Measurements from ENCODE around the gene LRRC61.
"Not testable (repeated sequence)": the region's sequence is repeated elsewhere in the genome, so short reads cannot be mapped to it uniquely, and the experiment has no call there.

LRRC61 gene

GRCh38 chr7:150312649-150313366, 10.3 kb upstream of the LRRC61 start:
- not testable (repeated sequence) for H3K9me3 ChIP-seq (ENCODE audit: insufficient read depth, low read depth, low read length); H3K4me3 ChIP-seq (ENCODE audit: low read depth, low read length); H2AFZ ChIP-seq (ENCODE audit: insufficient read depth, low read length, poor library complexity); H3K79me2 ChIP-seq (ENCODE audit: control insufficient read depth, insufficient read depth, low read length, poor library complexity); H3K9ac ChIP-seq (ENCODE audit: low read length); H3K27me3 ChIP-seq (ENCODE audit: insufficient read depth, low read length); H3K23ac ChIP-seq (ENCODE audit: low read length); H3K4me2 ChIP-seq (ENCODE audit: low read length); H3K36me3 ChIP-seq (ENCODE audit: control insufficient read depth in 1 of 2, insufficient read depth in 2 of 2, low read length in 2 of 2); H4K12ac ChIP-seq (ENCODE audit: low read depth, low read length)
- peak overlapping the region; percentile 92 for H4K91ac ChIP-seq (ENCODE audit: low read depth, low read length)
- peak overlapping the region; percentile 86 for H2BK12ac ChIP-seq (ENCODE audit: low read length)
- H4K8ac ChIP-seq (ENCODE audit: low read depth, low read length): peak overlapping the region; percentile 80
- peak overlapping the region; percentile 94 for H2BK120ac ChIP-seq (ENCODE audit: insufficient read depth, low read length, poor library complexity)
- H2BK5ac ChIP-seq (ENCODE audit: low read depth, low read length, poor library complexity): peak overlapping the region; percentile 98
- H3K4me1 ChIP-seq (ENCODE audit: control insufficient read depth in 1 of 2, insufficient read depth in 2 of 2, low read length in 2 of 2): peaks cover 16 to 18% of the 10 kb centered on the region in 2 experiments
- peak overlapping the region; percentile 80 for H3K18ac ChIP-seq (ENCODE audit: low read length)
- peak overlapping the region; percentile 94 for H2AK5ac ChIP-seq (ENCODE audit: low read length)
- DNase-seq: peak in 1 of 2 donors; percentile 19
- H3K14ac ChIP-seq (ENCODE audit: low read length): peak overlapping the region; percentile 84
- peak overlapping the region; percentile 82 for H3K4ac ChIP-seq (ENCODE audit: low read depth, low read length)
- H3K27ac ChIP-seq (ENCODE audit: low read depth, low read length): peak overlapping the region; percentile 92
- WGBS (ENCODE audit: extremely low coverage, insufficient coverage, insufficient read length): 100% methylated on average over 1 of the region's 7 CpGs
- H3K79me1 ChIP-seq (ENCODE audit: low read length): peaks cover 27% of the 10 kb centered on the region

GRCh38 chr7:150313367-150313809, 9.8 kb upstream of the LRRC61 start:
- peak overlapping the region; percentile 92 for H4K91ac ChIP-seq (ENCODE audit: low read depth, low read length)
- peak overlapping the region; percentile 99 for H2BK12ac ChIP-seq (ENCODE audit: low read length)
- H2AK5ac ChIP-seq (ENCODE audit: low read length): no peak overlapping the region
- H2BK120ac ChIP-seq (ENCODE audit: insufficient read depth, low read length, poor library complexity): peak overlapping the region; percentile 94
- peaks cover 2% of the 10 kb centered on the region for H3K9me3 ChIP-seq (ENCODE audit: insufficient read depth, low read depth, low read length)
- no peak overlapping the region for H3K23ac ChIP-seq (ENCODE audit: low read length)
- H4K12ac ChIP-seq (ENCODE audit: low read depth, low read length): no peak overlapping the region
- peak overlapping the region; percentile 92 for H3K27ac ChIP-seq (ENCODE audit: low read depth, low read length)
- no peak overlapping the region for H3K4me2 ChIP-seq (ENCODE audit: low read length)
- no peak for DNase-seq
- no peaks in the 10 kb centered on the region for H3K27me3 ChIP-seq (ENCODE audit: insufficient read depth, low read length)
- H3K9ac ChIP-seq (ENCODE audit: low read length): no peak overlapping the region
- H3K36me3 ChIP-seq (ENCODE audit: control insufficient read depth in 1 of 2, insufficient read depth in 2 of 2, low read length in 2 of 2): no peaks in the 10 kb centered on the region
- H3K4me1 ChIP-seq (ENCODE audit: control insufficient read depth in 1 of 2, insufficient read depth in 2 of 2, low read length in 2 of 2): peaks cover 17 to 18% of the 10 kb centered on the region in 2 experiments
- no peak overlapping the region for H3K4ac ChIP-seq (ENCODE audit: low read depth, low read length)
- H3K4me3 ChIP-seq (ENCODE audit: low read depth, low read length): no peak overlapping the region
- H3K18ac ChIP-seq (ENCODE audit: low read length): peak overlapping the region; percentile 73
- peaks cover 29% of the 10 kb centered on the region for H3K79me1 ChIP-seq (ENCODE audit: low read length)
- H2BK5ac ChIP-seq (ENCODE audit: low read depth, low read length, poor library complexity): peak overlapping the region; percentile 98
- H4K8ac ChIP-seq (ENCODE audit: low read depth, low read length): peak overlapping the region; percentile 10
- peaks cover 1% of the 10 kb centered on the region for H3K79me2 ChIP-seq (ENCODE audit: control insufficient read depth, insufficient read depth, low read length, poor library complexity)
- H2AFZ ChIP-seq (ENCODE audit: insufficient read depth, low read length, poor library complexity): no peak overlapping the region
- H3K14ac ChIP-seq (ENCODE audit: low read length): peak overlapping the region; percentile 94
- no CpG with 5 or more reads among the region's 3 CpGs for WGBS (ENCODE audit: extremely low coverage, insufficient coverage, insufficient read length)

- Histone ChIP-seq H4K91ac (ENCODE audit: low read depth, low read length) (peak overlapping the region; percentile 91), H2BK12ac (ENCODE audit: low read length) (peak overlapping the region; percentile 99), H2AK5ac (ENCODE audit: low read length) (peak overlapping the region; percentile 96), H4K8ac (ENCODE audit: low read depth, low read length) (peak overlapping the region; percentile 55), H3K79me1 (ENCODE audit: low read length) (peaks cover 29% of the 10 kb centered on the region), H3K23ac (ENCODE audit: low read length) (peak overlapping the region; percentile 18), H3K4me2 (ENCODE audit: low read length) (no peak overlapping the region), H4K12ac (ENCODE audit: low read depth, low read length) (peak overlapping the region; percentile 39), H3K14ac (ENCODE audit: low read length) (peak overlapping the region; percentile 94), H3K27me3 (ENCODE audit: insufficient read depth, low read length) (no peaks in the 10 kb centered on the region), H2BK5ac (ENCODE audit: low read depth, low read length, poor library complexity) (peak overlapping the region; percentile 52), H2BK120ac (ENCODE audit: insufficient read depth, low read length, poor library complexity) (peak overlapping the region; percentile 94), H3K9ac (ENCODE audit: low read length) (no peak overlapping the region), H3K18ac (ENCODE audit: low read length) (peak overlapping the region; percentile 73), H3K4me3 (ENCODE audit: low read depth, low read length) (no peak overlapping the region), H3K27ac (ENCODE audit: low read depth, low read length) (peak overlapping the region; percentile 92), H3K36me3 (ENCODE audit: control insufficient read depth in 1 of 2, insufficient read depth in 2 of 2, low read length in 2 of 2) (no peaks in the 10 kb centered on the region), H3K4me1 (ENCODE audit: control insufficient read depth in 1 of 2, insufficient read depth in 2 of 2, low read length in 2 of 2) (peaks cover 18% of the 10 kb centered on the region in 2 experiments), H3K79me2 (ENCODE audit: control insufficient read depth, insufficient read depth, low read length, poor library complexity) (peaks cover 1% of the 10 kb centered on the region), H3K4ac (ENCODE audit: low read depth, low read length) (peak overlapping the region; percentile 46), H2AFZ (ENCODE audit: insufficient read depth, low read length, poor library complexity) (peak overlapping the region; percentile 48), H3K9me3 (ENCODE audit: insufficient read depth, low read depth, low read length) (peaks cover 2% of the 10 kb centered on the region)
- no peak for DNase-seq
- no CpG with 5 or more reads among the region's 6 CpGs for WGBS (ENCODE audit: extremely low coverage, insufficient coverage, insufficient read length)
Measured at GRCh38 chr7:150313870-150314269, 9.3 kb upstream of the LRRC61 start.

- no peak overlapping the region for H3K23ac ChIP-seq (ENCODE audit: low read length)
- peaks cover 20 to 21% of the 10 kb centered on the region in 2 experiments for H3K4me1 ChIP-seq (ENCODE audit: control insufficient read depth in 1 of 2, insufficient read depth in 2 of 2, low read length in 2 of 2)
- H3K4me2 ChIP-seq (ENCODE audit: low read length): no peak overlapping the region
- H3K9me3 ChIP-seq (ENCODE audit: insufficient read depth, low read depth, low read length): peaks cover 2% of the 10 kb centered on the region
- H4K91ac ChIP-seq (ENCODE audit: low read depth, low read length): no peak overlapping the region
- no peak overlapping the region for H2BK5ac ChIP-seq (ENCODE audit: low read depth, low read length, poor library complexity)
- no peaks in the 10 kb centered on the region for H3K27me3 ChIP-seq (ENCODE audit: insufficient read depth, low read length)
- H3K4me3 ChIP-seq (ENCODE audit: low read depth, low read length): no peak overlapping the region
- no peaks in the 10 kb centered on the region for H3K36me3 ChIP-seq (ENCODE audit: control insufficient read depth in 1 of 2, insufficient read depth in 2 of 2, low read length in 2 of 2)
- peaks cover 1% of the 10 kb centered on the region for H3K79me2 ChIP-seq (ENCODE audit: control insufficient read depth, insufficient read depth, low read length, poor library complexity)
- H3K79me1 ChIP-seq (ENCODE audit: low read length): peaks cover 31% of the 10 kb centered on the region
- H3K27ac ChIP-seq (ENCODE audit: low read depth, low read length): no peak overlapping the region
- H2BK12ac ChIP-seq (ENCODE audit: low read length): peak overlapping the region; percentile 17
- no peak overlapping the region for H2AFZ ChIP-seq (ENCODE audit: insufficient read depth, low read length, poor library complexity)
- H4K8ac ChIP-seq (ENCODE audit: low read depth, low read length): no peak overlapping the region
- no peak overlapping the region for H3K14ac ChIP-seq (ENCODE audit: low read length)
- H2BK120ac ChIP-seq (ENCODE audit: insufficient read depth, low read length, poor library complexity): peak overlapping the region; percentile 53
- H4K12ac ChIP-seq (ENCODE audit: low read depth, low read length): no peak overlapping the region
- H3K9ac ChIP-seq (ENCODE audit: low read length): no peak overlapping the region
- DNase-seq: no peak
- no peak overlapping the region for H3K4ac ChIP-seq (ENCODE audit: low read depth, low read length)
- WGBS (ENCODE audit: extremely low coverage, insufficient coverage, insufficient read length): no CpG with 5 or more reads among the region's 5 CpGs
- no peak overlapping the region for H3K18ac ChIP-seq (ENCODE audit: low read length)
- H2AK5ac ChIP-seq (ENCODE audit: low read length): no peak overlapping the region
Measured at GRCh38 chr7:150314639-150315239, 8.4 kb upstream of the LRRC61 start.

All from trophoblast cell (in vitro differentiated cells and primary cell).